K562 (cell line): ENCODE measurements around the gene DCUN1D1. TPM values are rescaled to one million over a fixed set of nuclear protein-coding genes. Genes with fewer than 3 reads are reported as not detected.

Experiments used
- ATAC-seq: fragments of 200-7000 bp; cut with Tn5 transposase; 3 replicates; pipeline ENCODE4 v1.9.1; 2020; ENCODE audit warnings: moderate library complexity
- BruUV-seq: library from RNA; stranded (reverse); fragments of 400-500 nt; replicated peaks from 2 replicates; lab custom pipeline; 2021; lab: Mats Ljungman, UMichigan
- CTCF ChIA-PET: fragments of 300-600 bp; formaldehyde crosslinking; extraction: SDS; loops from one replicate; lab custom pipeline; 2021; ENCODE audit warnings: low intra/inter-chr PET ratio; lab: Yijun Ruan, JAX
- POLR2A ChIA-PET: fragments of 300-600, 350-650 bp; sonication (Branson Sonifier 250); formaldehyde crosslinking; extraction: SDS; loops from one replicate; lab custom pipeline; 2021; ENCODE audit warnings: antibody characterized with exemption, inconsistent platforms; lab: Yijun Ruan, JAX
- DNase-seq, 4 experiments: peaks; one replicate each; pipeline versions ENCODE4 v3.0.0 to v3.0.0-alpha.2; 2011 to 2018; ENCODE audit warnings: low spot score in 3 of 4, mixed read lengths in 3 of 4; ENCODE audit errors: extremely low read depth in 1 of 4
- FAIRE-seq: peaks from 2 replicates; lab custom pipeline; 2011; peaks lifted over from hg19 to GRCh38; lab: Jason Lieb, UNC
- H2AFZ ChIP-seq: 2 replicates; pipeline ENCODE4 v1.6.0; 2011; ENCODE audit warnings: low read depth, low read length, control low read depth, inconsistent platforms
- H3K27ac ChIP-seq: fragments of 200-600 bp; 3 replicates; pipeline ENCODE4 v1.8.0; 2011; ENCODE audit warnings: low read depth, mild to moderate bottlenecking, control low read depth, inconsistent platforms, low read length, moderate library complexity, mixed read lengths; ENCODE audit errors: extremely low read depth
- H3K27me3 ChIP-seq, 2 experiments: fragments of 300-600 bp in 1 of 2; 2 replicates in 1 of 2; 3 replicates in 1 of 2; pipeline versions ENCODE4 v1.6.0 to v1.8.0; 2011; ENCODE audit warnings: inconsistent platforms in 2 of 2, low read length in 2 of 2, mild to moderate bottlenecking in 1 of 2, mixed read lengths in 1 of 2, moderate library complexity in 1 of 2; ENCODE audit not compliant: control insufficient read depth in 2 of 2, insufficient read depth in 2 of 2
- H3K36me3 ChIP-seq: fragments of 300-600 bp; 3 replicates; pipeline ENCODE4 v1.8.0; 2011; ENCODE audit warnings: mild to moderate bottlenecking, low read length, inconsistent platforms; ENCODE audit not compliant: control insufficient read depth, insufficient read depth
- H3K4me1 ChIP-seq, 2 experiments: fragments of 200-600 bp in 1 of 2; replicated peaks in 1 of 2; 2 replicates in 1 of 2; 3 replicates in 1 of 2; pipeline versions ENCODE4 v1.5.1 to v1.8.0; 2011; ENCODE audit warnings: inconsistent platforms in 2 of 2, low read length in 2 of 2, mild to moderate bottlenecking in 1 of 2, mixed read lengths in 1 of 2, moderate library complexity in 1 of 2; ENCODE audit not compliant: control insufficient read depth in 2 of 2, insufficient read depth in 2 of 2
- H3K4me2 ChIP-seq: 2 replicates; pipeline ENCODE4 v1.6.1; 2011; ENCODE audit warnings: low read length, control low read depth, inconsistent platforms, mixed read lengths; ENCODE audit not compliant: insufficient read depth
- H3K4me3 ChIP-seq: fragments of 200-600 bp; sonication (generic), shearing (Covaris generic); 2 replicates; pipeline ENCODE4 v1.5.1; 2016; ENCODE audit warnings: control low read depth, inconsistent platforms
- H3K79me2 ChIP-seq: fragments of 200-600 bp; 3 replicates; pipeline ENCODE4 v1.8.0; 2011; ENCODE audit warnings: low read length, inconsistent platforms; ENCODE audit not compliant: control insufficient read depth, insufficient read depth
- H3K9ac ChIP-seq, 2 experiments: 2 replicates each; pipeline versions ENCODE4 v1.6.0 to v1.6.1; 2011; ENCODE audit warnings: low read depth in 2 of 2, low read length in 2 of 2, control low read depth in 1 of 2, inconsistent platforms in 1 of 2, mild to moderate bottlenecking in 1 of 2, mixed read lengths in 1 of 2; ENCODE audit not compliant: insufficient read depth in 1 of 2
- H3K9me1 ChIP-seq: one replicate; pipeline ENCODE4 v1.6.0; 2011; ENCODE audit warnings: inconsistent platforms, mild to moderate bottlenecking, low read length, moderate library complexity; ENCODE audit not compliant: control insufficient read depth, insufficient read depth
- H3K9me3 ChIP-seq: replicated peaks from 2 replicates; pipeline ENCODE4 v1.5.1; 2011; ENCODE audit warnings: low read depth, low read length, inconsistent platforms; ENCODE audit not compliant: control insufficient read depth, insufficient read depth
- H4K20me1 ChIP-seq: replicated peaks from 2 replicates; pipeline ENCODE4 v1.6.1; 2011; ENCODE audit warnings: low read length, inconsistent platforms, mixed read lengths; ENCODE audit not compliant: control insufficient read depth, insufficient read depth
- HDAC2 ChIP-seq: fragments of 450-650 bp; IDR thresholded peaks from 2 replicates; pipeline ENCODE4 v1.6.1; 2016; ENCODE audit warnings: mild to moderate bottlenecking
- HNRNPH1 ChIP-seq: fragments of 200-400 bp; formaldehyde crosslinking; optimal IDR thresholded peaks from 2 replicates; pipeline ENCODE3; 2017; ENCODE audit warnings: low read depth, mild to moderate bottlenecking, low read length, moderate library complexity
- JUND ChIP-seq, 2 experiments: IDR thresholded peaks; 2 replicates in 1 of 2; 3 replicates in 1 of 2; pipeline ENCODE4 v1.6.1; 2011; ENCODE audit warnings: borderline replicate concordance in 2 of 2, low read depth in 2 of 2, low read length in 2 of 2, improper control_type of control experiment in 1 of 2, missing biosample characterization in 1 of 2, missing genetic modification characterization in 1 of 2, missing genetic modification reagents in 1 of 2
- LCOR ChIP-seq: sonication (generic); formaldehyde crosslinking; IDR thresholded peaks from 2 replicates; pipeline ENCODE4 v1.8.0; 2022; ENCODE audit warnings: mild to moderate bottlenecking, missing genetic modification reagents
- MAFK ChIP-seq: IDR thresholded peaks from 2 replicates; pipeline ENCODE4 v1.6.1; 2011; ENCODE audit warnings: low read length, improper control_type of control experiment
- PCBP2 ChIP-seq: fragments of 200-400 bp; formaldehyde crosslinking; IDR thresholded peaks from 2 replicates; pipeline ENCODE4 v1.6.1; 2018; ENCODE audit warnings: low read length, low read depth, mild to moderate bottlenecking, moderate library complexity; ENCODE audit not compliant: poor library complexity, severe bottlenecking
- PTRF ChIP-seq: fragments of 450-650 bp; IDR thresholded peaks from 2 replicates; pipeline ENCODE4 v1.6.1; 2016; ENCODE audit warnings: mild to moderate bottlenecking, missing genetic modification characterization, missing compliant biosample characterization
- ZNF174 ChIP-seq: fragments of 250-450 bp; sonication (Bioruptor Pico); IDR thresholded peaks from 2 replicates; pipeline ENCODE4 v1.4.0; 2020; ENCODE audit warnings: mild to moderate bottlenecking
- ZNF274 ChIP-seq: IDR thresholded peaks from 2 replicates; pipeline ENCODE4 v1.6.1; 2011; ENCODE audit warnings: low read depth, mild to moderate bottlenecking, low read length, moderate library complexity, borderline replicate concordance
- ZNF324 ChIP-seq: fragments of 250-450 bp; sonication (Bioruptor Pico); IDR thresholded peaks from 2 replicates; pipeline ENCODE4 v1.4.0; 2020; ENCODE audit warnings: mild to moderate bottlenecking
- WGBS: fragments of 100-300 bp; shearing (Covaris generic); methylation state at CpG from one replicate; pipeline ENCODE4 v1.1.6; 2016; ENCODE audit warnings: low coverage, mixed read lengths; ENCODE audit not compliant: insufficient coverage; ENCODE audit errors: missing lambda C conversion rate; 5-methylcytosine and 5-hydroxymethylcytosine counted together
- in situ Hi-C: fragments of 300-500 bp; cut with MboI; formaldehyde crosslinking; loops from 4 replicates; pipeline ENCODE4 v1.15.0; 2018; ENCODE audit warnings: inconsistent platforms, mixed read lengths
- intact Hi-C: fragments of 100-400 bp; cut with micrococcal nuclease; formaldehyde crosslinking; loops from 2 replicates; pipeline ENCODE4 v1.14.2; 2022
- polyA plus RNA-seq, 8 experiments: library from polyadenylated mRNA; depleted of rRNA in 4 of 8; stranded (reverse) in 5 of 8; unstranded in 3 of 8; fragments of >200 nt; fragmentation: Nextera tagmentation in 2 of 8; fragmentation: Illumina TruSeq in 1 of 8; extraction: Ambion mirVana in 2 of 8; extraction: Trizol in 1 of 8; gene quantifications; 2 replicates each; pipeline versions ENCODE4 v1.2.1 to v1.2.3, GENCODE V29; 2011 to 2014; ENCODE audit warnings: inconsistent platforms in 1 of 8, missing spikeins in 1 of 8
- total RNA-seq, 7 experiments: library from RNA; depleted of rRNA in 6 of 7; stranded (reverse); fragments of >200 nt in 6 of 7; fragmentation: Illumina TruSeq in 2 of 7; extraction: Trizol in 2 of 7; gene quantifications; 2 replicates each; pipeline versions ENCODE4 v1.2.1 to v1.2.3, GENCODE V29; 2011 to 2021; ENCODE audit warnings: low replicate concordance in 1 of 7
- TF ChIP-seq, protein P1 (sequence below): IDR thresholded peaks from 2 replicates; pipeline ENCODE4 v1.6.1; 2011; ENCODE audit not compliant: insufficient read length; ENCODE audit errors: extremely low read depth
- TF ChIP-seq, protein P2 (sequence below): sonication (generic); formaldehyde crosslinking; IDR thresholded peaks from 2 replicates; pipeline ENCODE4 v1.8.1; 2023; ENCODE audit warnings: mild to moderate bottlenecking, missing genetic modification reagents
- TF ChIP-seq, protein P3 (sequence below): fragments of 250-450 bp; sonication (Bioruptor Pico); IDR thresholded peaks from 2 replicates; pipeline ENCODE4 v1.8.0; 2021; ENCODE audit warnings: borderline replicate concordance, mild to moderate bottlenecking, moderate library complexity; ENCODE audit not compliant: poor library complexity, severe bottlenecking

Gene DCUN1D1
- total and polyA plus RNA-seq, 9 of the 15 experiments (the other 6 are each of a cell fraction or from before 2014, with no cell fraction given): 11.4 to 46.8 (median 28.2) TPM

DNA sequence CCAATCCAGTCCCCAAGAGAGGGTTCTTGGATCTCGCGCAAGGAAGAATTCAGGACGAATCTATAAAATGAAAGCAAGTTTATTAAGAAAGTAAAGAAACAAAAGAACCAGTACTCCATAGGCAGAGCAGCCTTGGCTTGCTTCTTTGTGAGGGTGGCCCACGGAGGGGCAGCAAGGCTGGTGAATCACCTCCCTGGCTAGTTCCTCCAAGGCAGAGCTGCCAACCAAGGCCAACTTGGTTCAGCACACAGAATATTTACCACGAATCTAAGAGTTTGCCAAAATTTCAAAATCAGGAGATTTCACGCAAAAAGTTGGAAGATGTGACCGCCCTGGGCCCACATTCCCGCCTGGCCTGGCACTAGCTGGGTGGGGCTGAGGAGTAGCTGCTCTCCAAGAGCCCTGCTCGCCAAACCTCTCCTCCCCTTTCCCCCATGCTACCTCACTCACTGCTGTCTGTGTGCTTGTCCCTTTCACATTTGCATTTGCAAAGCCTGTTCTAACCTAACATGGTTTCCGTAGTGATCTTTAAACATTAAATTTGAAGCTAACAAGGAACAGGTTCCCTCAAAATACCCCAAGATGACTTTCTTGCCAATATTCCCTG is 26.2 kb upstream of the DCUN1D1 start (continued):
- TF ChIP-seq, protein P1, sequence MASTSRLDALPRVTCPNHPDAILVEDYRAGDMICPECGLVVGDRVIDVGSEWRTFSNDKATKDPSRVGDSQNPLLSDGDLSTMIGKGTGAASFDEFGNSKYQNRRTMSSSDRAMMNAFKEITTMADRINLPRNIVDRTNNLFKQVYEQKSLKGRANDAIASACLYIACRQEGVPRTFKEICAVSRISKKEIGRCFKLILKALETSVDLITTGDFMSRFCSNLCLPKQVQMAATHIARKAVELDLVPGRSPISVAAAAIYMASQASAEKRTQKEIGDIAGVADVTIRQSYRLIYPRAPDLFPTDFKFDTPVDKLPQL: no peak
- TF ChIP-seq HDAC2 (no peak), MAFK (no peak)
- TF ChIP-seq, protein P2, sequence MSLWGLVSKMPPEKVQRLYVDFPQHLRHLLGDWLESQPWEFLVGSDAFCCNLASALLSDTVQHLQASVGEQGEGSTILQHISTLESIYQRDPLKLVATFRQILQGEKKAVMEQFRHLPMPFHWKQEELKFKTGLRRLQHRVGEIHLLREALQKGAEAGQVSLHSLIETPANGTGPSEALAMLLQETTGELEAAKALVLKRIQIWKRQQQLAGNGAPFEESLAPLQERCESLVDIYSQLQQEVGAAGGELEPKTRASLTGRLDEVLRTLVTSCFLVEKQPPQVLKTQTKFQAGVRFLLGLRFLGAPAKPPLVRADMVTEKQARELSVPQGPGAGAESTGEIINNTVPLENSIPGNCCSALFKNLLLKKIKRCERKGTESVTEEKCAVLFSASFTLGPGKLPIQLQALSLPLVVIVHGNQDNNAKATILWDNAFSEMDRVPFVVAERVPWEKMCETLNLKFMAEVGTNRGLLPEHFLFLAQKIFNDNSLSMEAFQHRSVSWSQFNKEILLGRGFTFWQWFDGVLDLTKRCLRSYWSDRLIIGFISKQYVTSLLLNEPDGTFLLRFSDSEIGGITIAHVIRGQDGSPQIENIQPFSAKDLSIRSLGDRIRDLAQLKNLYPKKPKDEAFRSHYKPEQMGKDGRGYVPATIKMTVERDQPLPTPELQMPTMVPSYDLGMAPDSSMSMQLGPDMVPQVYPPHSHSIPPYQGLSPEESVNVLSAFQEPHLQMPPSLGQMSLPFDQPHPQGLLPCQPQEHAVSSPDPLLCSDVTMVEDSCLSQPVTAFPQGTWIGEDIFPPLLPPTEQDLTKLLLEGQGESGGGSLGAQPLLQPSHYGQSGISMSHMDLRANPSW (CRISPR knock-in tag): no peak

DNA sequence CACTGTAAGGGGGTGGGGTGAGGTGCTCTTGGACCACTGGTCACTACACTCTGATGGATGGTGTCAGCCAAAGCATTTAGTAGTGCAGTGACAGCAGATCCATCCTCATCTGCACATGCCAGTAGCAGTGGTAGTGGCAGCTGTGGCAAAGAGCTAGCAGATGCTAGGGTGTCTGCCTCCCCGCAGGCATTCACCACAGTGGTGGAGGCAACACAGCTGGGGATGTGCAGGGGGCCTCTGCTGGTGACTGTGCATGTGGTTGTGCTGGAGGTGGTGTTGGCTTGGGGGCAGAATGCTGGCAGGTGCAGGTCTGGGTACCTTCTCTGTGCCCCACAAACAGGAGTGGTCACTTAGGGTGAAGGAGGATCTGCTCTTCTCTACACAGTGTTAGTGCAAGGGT is 19.4 kb upstream of the DCUN1D1 start:
- intact Hi-C loops: no loop called here
- no peak overlapping the region for H3K4me2 ChIP-seq
- no peaks in the 10 kb centered on the region for H3K9me1 ChIP-seq
- POLR2A ChIA-PET: interaction anchor here (1.0 kb wide), 1 partner anchor 16 kb away, joined by 4 read pairs; no protein-coding TSS in a partner anchor
- no peak overlapping the region for H2AFZ ChIP-seq
- H3K27me3 ChIP-seq: no peaks in the 10 kb centered on the region
- H3K79me2 ChIP-seq: no peaks in the 10 kb centered on the region
- no peak overlapping the region for H3K4me3 ChIP-seq
- H3K36me3 ChIP-seq: no peaks in the 10 kb centered on the region
- BruUV-seq: no TSS peak
- H3K9me3 ChIP-seq: no peaks in the 10 kb centered on the region
- FAIRE-seq: no peak
- ATAC-seq: no peak
- no peaks in the 10 kb centered on the region for H4K20me1 ChIP-seq
- H3K27ac ChIP-seq: no peak overlapping the region
- 33% methylated on average over 1 of the region's 1 CpG for WGBS
- H3K4me1 ChIP-seq: 0 out of 5 replicates have a peak, but pooled peaks cover 0 to 5% of the 10 kb centered on the region in 2 experiments
- no peak for DNase-seq
- CTCF ChIA-PET: no interaction called here
- in situ Hi-C loops: no loop called here
- H3K9ac ChIP-seq: peak overlapping the region in 1 of 2 experiments; percentile 14; a peak in 2 of 4 replicates
- TF ChIP-seq, protein P3, sequence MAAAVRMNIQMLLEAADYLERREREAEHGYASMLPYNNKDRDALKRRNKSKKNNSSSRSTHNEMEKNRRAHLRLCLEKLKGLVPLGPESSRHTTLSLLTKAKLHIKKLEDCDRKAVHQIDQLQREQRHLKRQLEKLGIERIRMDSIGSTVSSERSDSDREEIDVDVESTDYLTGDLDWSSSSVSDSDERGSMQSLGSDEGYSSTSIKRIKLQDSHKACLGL (CRISPR knock-in tag): no peak
- no peak for TF ChIP-seq ZNF274
- no peak for TF ChIP-seq LCOR (CRISPR knock-in tag)
- TF ChIP-seq HNRNPH1: no peak
- TF ChIP-seq JUND (IDR thresholded peaks at IDR 0.05; ENCODE audit: borderline replicate concordance, low read depth, low read length): no peak
- no peak for TF ChIP-seq JUND (tag; IDR thresholded peaks at IDR 0.05; ENCODE audit: borderline replicate concordance, low read depth, low read length)
- no peak for TF ChIP-seq ZNF174
- TF ChIP-seq PCBP2: no peak
- no peak for TF ChIP-seq PTRF
- TF ChIP-seq ZNF324: no peak
